Keratinocyte (primary cell): ENCODE data around the gene CTXND1. TPM values are rescaled to one million over a fixed set of nuclear protein-coding genes. Genes with fewer than 3 reads are reported as not detected.

ENCODE experiments used
- DNase-seq: peaks from one replicate; pipeline ENCODE4 v3.0.0-alpha.2; 2011; ENCODE audit warnings: low read depth, missing footprints, low spot score
- FAIRE-seq: peaks from 2 replicates; lab custom pipeline; 2011; peaks lifted over from hg19 to GRCh38; lab: Jason Lieb, UNC
- H2AFZ ChIP-seq: 2 replicates; pipeline ENCODE4 v1.6.0; 2012; ENCODE audit warnings: low read length, control low read depth, inconsistent platforms; ENCODE audit not compliant: control insufficient read depth
- H3K27ac ChIP-seq: 2 replicates; pipeline ENCODE4 v1.5.1; 2011; ENCODE audit warnings: low read length; ENCODE audit not compliant: control insufficient read depth, insufficient read depth
- H3K27me3 ChIP-seq: 3 replicates; pipeline ENCODE4 v1.6.0; 2011; ENCODE audit warnings: low read length; ENCODE audit not compliant: control insufficient read depth, insufficient read depth; ENCODE audit errors: extremely low read depth
- H3K36me3 ChIP-seq, 2 experiments: 2 replicates in 1 of 2; 3 replicates in 1 of 2; pipeline ENCODE4 v1.5.1; 2011; ENCODE audit warnings: low read length in 2 of 2, mild to moderate bottlenecking in 1 of 2; ENCODE audit not compliant: control insufficient read depth in 2 of 2, insufficient read depth in 2 of 2; ENCODE audit errors: extremely low read depth in 1 of 2
- H3K4me1 ChIP-seq: 3 replicates; pipeline ENCODE4 v1.5.1; 2011; ENCODE audit warnings: low read length; ENCODE audit not compliant: control insufficient read depth, insufficient read depth; ENCODE audit errors: extremely low read depth
- H3K4me2 ChIP-seq: 3 replicates; pipeline ENCODE4 v1.6.0; 2011; ENCODE audit warnings: low read depth, low read length; ENCODE audit not compliant: control insufficient read depth, insufficient read depth; ENCODE audit errors: extremely low read depth
- H3K4me3 ChIP-seq, 3 experiments: fragments of 200-600 bp in 1 of 3; sonication (generic) in 1 of 3; 2 replicates in 2 of 3; 3 replicates in 1 of 3; pipeline ENCODE4 v1.5.1; 2011 to 2016; ENCODE audit warnings: low read length in 3 of 3, mild to moderate bottlenecking in 3 of 3, control low read depth in 2 of 3, inconsistent platforms in 1 of 3, low read depth in 1 of 3, mixed read lengths in 1 of 3, mixed run types in 1 of 3, moderate library complexity in 1 of 3; ENCODE audit not compliant: control insufficient read depth in 2 of 3, insufficient read depth in 2 of 3; ENCODE audit errors: extremely low read depth in 1 of 3
- H3K79me2 ChIP-seq: 2 replicates; pipeline ENCODE4 v1.6.0; 2012; ENCODE audit warnings: low read length; ENCODE audit not compliant: control insufficient read depth, insufficient read depth
- H3K9ac ChIP-seq: 3 replicates; pipeline ENCODE4 v1.6.0; 2011; ENCODE audit warnings: low read length; ENCODE audit not compliant: control insufficient read depth, insufficient read depth; ENCODE audit errors: extremely low read depth
- H3K9me1 ChIP-seq: 3 replicates; pipeline ENCODE4 v1.6.0; 2011; ENCODE audit warnings: low read length; ENCODE audit not compliant: control insufficient read depth, insufficient read depth; ENCODE audit errors: extremely low read depth
- H3K9me3 ChIP-seq: 2 replicates; pipeline ENCODE4 v1.5.1; 2012; ENCODE audit warnings: low read depth, low read length; ENCODE audit not compliant: control insufficient read depth
- H4K20me1 ChIP-seq: 3 replicates; pipeline ENCODE4 v1.6.0; 2011; ENCODE audit warnings: low read length; ENCODE audit not compliant: control insufficient read depth, insufficient read depth; ENCODE audit errors: extremely low read depth
- CTCF ChIP-seq, 3 experiments: IDR thresholded peaks in 1 of 3; conservative IDR thresholded peaks in 1 of 3; optimal IDR thresholded peaks in 1 of 3; 2 replicates in 2 of 3; 3 replicates in 1 of 3; pipeline versions ENCODE3 to v1.5.1; 2011; ENCODE audit warnings: low read length in 3 of 3, mild to moderate bottlenecking in 3 of 3, moderate library complexity in 2 of 3, control low read depth in 1 of 3, inconsistent platforms in 1 of 3; ENCODE audit not compliant: insufficient read depth in 2 of 3; ENCODE audit errors: extremely low read depth in 1 of 3
- EZH2 ChIP-seq: IDR thresholded peaks from one replicate; pipeline ENCODE4 v1.6.1; 2012; ENCODE audit warnings: inconsistent platforms, mild to moderate bottlenecking, low read length, moderate library complexity
- dilution Hi-C: fragments of 300-500 bp; cut with MboI; formaldehyde crosslinking; loops from one replicate; pipeline ENCODE4 v1.7.0; 2020; ENCODE audit warnings: low sequenced_read_pairs; ENCODE audit not compliant: extremely low pct_ligation_motif_present
- polyA plus RNA-seq, 5 experiments: library from polyadenylated mRNA; depleted of rRNA in 3 of 5; stranded (reverse) in 3 of 5; stranded (forward) in 1 of 5; unstranded in 1 of 5; fragments of >200 nt; gene quantifications; 1 replicate in 1 of 5; 2 replicates in 3 of 5; 3 replicates in 1 of 5; pipeline versions ENCODE4 v1.2.1 to v1.2.3, GENCODE V29; 2011 to 2012; ENCODE audit warnings: missing spikeins in 2 of 5, low read depth in 1 of 5, low replicate concordance in 1 of 5

The CTXND1 gene
- polyA plus RNA-seq, 1 donor (not counting 4 experiments of a cell fraction or from before 2014, with no cell fraction given) = not detected

- H3K27me3 ChIP-seq = no peaks in the 10 kb centered on the region
- DNase-seq (no peak), FAIRE-seq (no peak)
Observed at GRCh38 chr15:80286055-80286454, 34.0 kb upstream of the CTXND1 start.

GRCh38 chr15:80285379-80285778, 33.4 kb upstream of the CTXND1 start:
- no peaks in the 10 kb centered on the region for H3K79me2 ChIP-seq
- no peak overlapping the region for H3K9ac ChIP-seq
- no peaks in the 10 kb centered on the region for H3K27me3 ChIP-seq
- DNase-seq (no peak), FAIRE-seq (no peak)
- no peaks in the 10 kb centered on the region for H3K36me3 ChIP-seq
- H3K27ac ChIP-seq = no peak overlapping the region
- H2AFZ ChIP-seq = no peak overlapping the region
- H3K4me3 ChIP-seq = no peak overlapping the region
- no peaks in the 10 kb centered on the region for H3K4me1 ChIP-seq
- no peak for TF ChIP-seq CTCF (optimal IDR thresholded peaks at IDR 0.05 in 1 of 3, IDR thresholded peaks at IDR 0.05 in 1 of 3, conservative IDR thresholded peaks at IDR 0.05 in 1 of 3; ENCODE audit: extremely low read depth in 1 of 3, insufficient read depth in 2 of 3, low read length in 3 of 3)
- TF ChIP-seq EZH2 = no peak
- dilution Hi-C loops = no loop called here
- no peaks in the 10 kb centered on the region for H4K20me1 ChIP-seq
- no peak overlapping the region for H3K4me2 ChIP-seq
- H3K9me1 ChIP-seq = no peaks in the 10 kb centered on the region
- no peaks in the 10 kb centered on the region for H3K9me3 ChIP-seq

More at GRCh38 chr15:80286055-80286454, 34.0 kb upstream of the CTXND1 start:
- Histone ChIP-seq H3K27ac (no peak overlapping the region), H3K4me2 (no peak overlapping the region), H3K4me1 (no peaks in the 10 kb centered on the region), H3K4me3 (no peak overlapping the region), H3K9ac (no peak overlapping the region), H4K20me1 (no peaks in the 10 kb centered on the region), H2AFZ (no peak overlapping the region), H3K9me3 (no peaks in the 10 kb centered on the region), H3K9me1 (no peaks in the 10 kb centered on the region), H3K36me3 (no peaks in the 10 kb centered on the region), H3K79me2 (no peaks in the 10 kb centered on the region)
- no peak for TF ChIP-seq CTCF (optimal IDR thresholded peaks at IDR 0.05 in 1 of 3, IDR thresholded peaks at IDR 0.05 in 1 of 3, conservative IDR thresholded peaks at IDR 0.05 in 1 of 3; ENCODE audit: extremely low read depth in 1 of 3, insufficient read depth in 2 of 3, low read length in 3 of 3)
- TF ChIP-seq EZH2 = no peak
- dilution Hi-C loops = no loop called here
